ENCODE measurements around the gene INHA.

Gene INHA

GRCh38 chr2:219598308-219599078 is 26.4 kb downstream of the INHA start:
- DNase-seq (ENCODE audit: extremely low read depth, low read depth), result no peak
- no peak for TF ChIP-seq CTCF (IDR thresholded peaks at IDR 0.05; ENCODE audit: low read depth, low read length)

- no peak for DNase-seq (ENCODE audit: extremely low read depth, low read depth)
- no peak for TF ChIP-seq CTCF (IDR thresholded peaks at IDR 0.05; ENCODE audit: low read depth, low read length)
Observed at GRCh38 chr2:219603771-219604170, 31.7 kb downstream of the INHA start.

GRCh38 chr2:219605607-219605954 is 33.5 kb downstream of the INHA start:
- DNase-seq (ENCODE audit: extremely low read depth, low read depth), result no peak
- no peak for TF ChIP-seq CTCF (IDR thresholded peaks at IDR 0.05; ENCODE audit: low read depth, low read length)

GRCh38 chr2:219607931-219608330 is 35.8 kb downstream of the INHA start:
- no peak for DNase-seq (ENCODE audit: extremely low read depth, low read depth)
- no peak for TF ChIP-seq CTCF (IDR thresholded peaks at IDR 0.05; ENCODE audit: low read depth, low read length)

GRCh38 chr2:219608399-219608964 is 36.4 kb downstream of the INHA start:
- DNase-seq (ENCODE audit: extremely low read depth, low read depth), result no peak
- TF ChIP-seq CTCF (IDR thresholded peaks at IDR 0.05; ENCODE audit: low read depth, low read length), result no peak

- no peak for DNase-seq (ENCODE audit: extremely low read depth, low read depth)
- TF ChIP-seq CTCF (IDR thresholded peaks at IDR 0.05; ENCODE audit: low read depth, low read length), result no peak
Observed at GRCh38 chr2:219609149-219609750, 37.1 kb downstream of the INHA start.

- TF ChIP-seq CTCF (IDR thresholded peaks at IDR 0.05; ENCODE audit: low read depth, low read length), result no peak
- no peak for DNase-seq (ENCODE audit: extremely low read depth, low read depth)
Observed at GRCh38 chr2:219611306-219611705, 39.2 kb downstream of the INHA start.
